Cardiac muscle cell (in vitro differentiated cells and primary cell): ENCODE measurements around the gene SLC51B. TPM values are rescaled to one million over a fixed set of nuclear protein-coding genes. Genes with fewer than 3 reads are reported as not detected.

Experiments used
- DNase-seq, 2 donors: peaks; one replicate each; pipeline versions ENCODE4 v3.0.0 to v3.0.0-alpha.2; 2010 to 2017; ENCODE audit warnings: low read depth in 1 of 2, low spot score in 1 of 2
- H3K27ac ChIP-seq: fragments of 200-600 bp; sonication (generic); 2 replicates; pipeline ENCODE4 v1.5.1; 2016
- H3K27me3 ChIP-seq: fragments of 200-600 bp; sonication (generic); 2 replicates; pipeline ENCODE4 v1.6.0; 2016; ENCODE audit warnings: control low read depth
- H3K36me3 ChIP-seq: fragments of 200-600 bp; sonication (generic); 2 replicates; pipeline ENCODE4 v1.5.1; 2016; ENCODE audit warnings: control low read depth
- H3K4me1 ChIP-seq: fragments of 200-600 bp; sonication (generic); 2 replicates; pipeline ENCODE4 v1.8.1; 2017; ENCODE audit warnings: low read depth, mild to moderate bottlenecking, mixed run types
- H3K4me3 ChIP-seq: fragments of 200-600 bp; sonication (generic); 2 replicates; pipeline ENCODE4 v1.5.1; 2016; ENCODE audit warnings: mild to moderate bottlenecking
- H3K9me3 ChIP-seq: fragments of 200-600 bp; sonication (generic); 2 replicates; pipeline ENCODE4 v1.5.1; 2017; ENCODE audit warnings: low read depth, mild to moderate bottlenecking, control low read depth
- polyA plus RNA-seq: library from polyadenylated mRNA; unstranded; fragments of >200 nt; fragmentation: Nextera tagmentation; extraction: Ambion mirVana; gene quantifications from 2 replicates; pipeline ENCODE4 v1.2.1, GENCODE V29; 2016
- total RNA-seq: library from RNA; depleted of rRNA; stranded (reverse); fragments of >200 nt; gene quantifications from 2 replicates; pipeline ENCODE4 v1.2.3, GENCODE V29; 2016
- TF ChIP-seq, protein P1 (sequence below): IDR thresholded peaks from 2 replicates; pipeline ENCODE4 v1.5.1; 2012; ENCODE audit warnings: low read depth, mild to moderate bottlenecking, low read length

SLC51B gene
- total and polyA plus RNA-seq, 2 experiments from 2014 or later: not detected

DNA sequence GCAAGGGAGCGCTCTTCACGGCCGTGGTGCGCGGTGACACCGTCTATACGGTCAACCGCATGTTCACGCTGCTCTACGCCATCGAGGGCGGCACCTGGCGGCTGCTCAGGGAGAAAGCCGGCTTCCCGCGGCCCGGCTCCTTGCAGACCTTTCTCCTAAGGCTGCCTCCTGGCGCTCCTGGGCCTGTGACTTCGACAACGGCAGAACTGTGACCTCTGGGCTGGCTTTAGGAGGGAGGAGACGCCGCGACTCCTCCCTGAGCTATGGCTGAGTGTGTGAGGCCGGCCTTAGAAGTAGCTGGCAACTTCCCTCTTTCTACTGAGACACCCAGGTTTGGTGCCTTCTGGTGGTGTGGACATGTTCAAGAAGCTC, 32.8 kb downstream of the SLC51B start:
- peak; percentile 31 to 75 for DNase-seq
- H3K9me3 ChIP-seq: no peaks in the 10 kb centered on the region
- H3K27me3 ChIP-seq: no peaks in the 10 kb centered on the region
- no peaks in the 10 kb centered on the region for H3K36me3 ChIP-seq
- TF ChIP-seq, protein P1, sequence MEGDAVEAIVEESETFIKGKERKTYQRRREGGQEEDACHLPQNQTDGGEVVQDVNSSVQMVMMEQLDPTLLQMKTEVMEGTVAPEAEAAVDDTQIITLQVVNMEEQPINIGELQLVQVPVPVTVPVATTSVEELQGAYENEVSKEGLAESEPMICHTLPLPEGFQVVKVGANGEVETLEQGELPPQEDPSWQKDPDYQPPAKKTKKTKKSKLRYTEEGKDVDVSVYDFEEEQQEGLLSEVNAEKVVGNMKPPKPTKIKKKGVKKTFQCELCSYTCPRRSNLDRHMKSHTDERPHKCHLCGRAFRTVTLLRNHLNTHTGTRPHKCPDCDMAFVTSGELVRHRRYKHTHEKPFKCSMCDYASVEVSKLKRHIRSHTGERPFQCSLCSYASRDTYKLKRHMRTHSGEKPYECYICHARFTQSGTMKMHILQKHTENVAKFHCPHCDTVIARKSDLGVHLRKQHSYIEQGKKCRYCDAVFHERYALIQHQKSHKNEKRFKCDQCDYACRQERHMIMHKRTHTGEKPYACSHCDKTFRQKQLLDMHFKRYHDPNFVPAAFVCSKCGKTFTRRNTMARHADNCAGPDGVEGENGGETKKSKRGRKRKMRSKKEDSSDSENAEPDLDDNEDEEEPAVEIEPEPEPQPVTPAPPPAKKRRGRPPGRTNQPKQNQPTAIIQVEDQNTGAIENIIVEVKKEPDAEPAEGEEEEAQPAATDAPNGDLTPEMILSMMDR: peak; percentile 69
- H3K4me1 ChIP-seq: peaks cover 36% of the 10 kb centered on the region
- H3K4me3 ChIP-seq: no peak overlapping the region
- H3K27ac ChIP-seq: no peak overlapping the region

DNA sequence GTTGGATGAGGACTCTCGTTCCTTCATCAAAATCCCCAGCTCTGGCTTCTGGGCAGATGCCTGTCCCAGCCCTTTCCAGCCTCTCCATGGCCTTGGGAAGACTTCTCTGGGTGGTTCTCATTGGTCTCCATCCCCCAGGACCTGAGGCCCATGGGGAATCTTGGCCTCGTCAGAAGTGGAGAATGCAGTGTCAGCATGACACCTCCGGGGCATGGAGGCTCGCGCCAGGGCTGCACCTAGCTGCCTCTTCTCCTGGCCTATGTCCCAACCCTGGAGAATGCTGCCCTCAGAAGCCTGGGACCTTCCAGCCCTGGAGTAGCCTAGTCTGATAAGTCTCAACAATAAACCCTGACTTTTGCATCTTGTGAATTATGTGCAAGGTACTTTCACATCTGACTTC, 34.4 kb downstream of the SLC51B start:
- no peaks in the 10 kb centered on the region for H3K9me3 ChIP-seq
- TF ChIP-seq, protein P1: no peak
- no peak for DNase-seq
- no peaks in the 10 kb centered on the region for H3K27me3 ChIP-seq
- H3K4me1 ChIP-seq: peaks cover 42% of the 10 kb centered on the region
- no peaks in the 10 kb centered on the region for H3K36me3 ChIP-seq
- no peak overlapping the region for H3K27ac ChIP-seq
- H3K4me3 ChIP-seq: no peak overlapping the region

DNA sequence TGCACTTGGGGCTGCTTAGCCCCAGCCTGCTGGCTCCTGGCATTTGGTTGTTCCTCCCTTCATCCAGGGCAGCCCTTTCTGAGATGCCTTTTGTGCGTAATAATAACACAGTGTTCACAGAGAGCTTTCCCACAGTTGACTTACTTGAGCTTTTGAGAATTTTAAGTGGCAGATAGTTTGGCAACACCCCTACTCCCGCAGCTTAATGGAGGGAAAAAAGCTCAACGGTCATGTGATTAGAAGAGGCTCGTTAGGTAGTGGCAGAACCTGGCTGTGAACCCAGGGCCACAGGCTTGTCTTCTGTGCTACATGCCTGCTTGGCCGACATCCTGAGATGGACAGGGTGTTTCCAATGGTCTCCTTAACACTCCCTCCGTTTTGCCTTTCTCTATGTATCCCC, 36.1 kb downstream of the SLC51B start:
- TF ChIP-seq, protein P1: no peak
- Histone ChIP-seq H3K4me3 (no peak overlapping the region), H3K9me3 (no peaks in the 10 kb centered on the region), H3K27ac (peak overlapping the region; percentile 58), H3K27me3 (no peaks in the 10 kb centered on the region), H3K4me1 (peaks cover 44% of the 10 kb centered on the region), H3K36me3 (no peaks in the 10 kb centered on the region)
- DNase-seq: peak in 1 of 2 donors; percentile 75

DNA sequence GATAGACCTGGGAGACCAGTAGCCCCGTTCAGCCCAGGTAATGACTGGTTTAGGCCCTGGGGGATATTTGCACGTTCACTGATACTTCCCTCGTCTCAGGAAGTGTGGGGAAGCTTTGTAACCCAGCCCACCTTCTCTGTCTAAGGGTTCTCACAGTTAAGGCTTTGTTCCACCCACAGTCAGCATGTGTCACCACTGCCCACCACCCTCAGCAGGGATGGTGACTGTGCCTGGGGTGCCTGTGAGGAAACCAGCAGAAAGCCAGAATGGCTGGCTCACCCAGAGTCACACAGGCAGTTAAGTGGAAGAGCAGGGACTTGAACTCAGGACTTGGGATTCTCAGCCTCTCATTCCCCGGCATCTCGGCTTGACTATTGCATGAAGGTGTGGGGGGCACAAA, 36.6 kb downstream of the SLC51B start:
- H3K4me3 ChIP-seq: no peak overlapping the region
- no peaks in the 10 kb centered on the region for H3K9me3 ChIP-seq
- TF ChIP-seq, protein P1: no peak
- no peak for DNase-seq
- H3K27me3 ChIP-seq: no peaks in the 10 kb centered on the region
- H3K27ac ChIP-seq: peak overlapping the region; percentile 58
- peaks cover 39% of the 10 kb centered on the region for H3K4me1 ChIP-seq
- H3K36me3 ChIP-seq: no peaks in the 10 kb centered on the region

DNA sequence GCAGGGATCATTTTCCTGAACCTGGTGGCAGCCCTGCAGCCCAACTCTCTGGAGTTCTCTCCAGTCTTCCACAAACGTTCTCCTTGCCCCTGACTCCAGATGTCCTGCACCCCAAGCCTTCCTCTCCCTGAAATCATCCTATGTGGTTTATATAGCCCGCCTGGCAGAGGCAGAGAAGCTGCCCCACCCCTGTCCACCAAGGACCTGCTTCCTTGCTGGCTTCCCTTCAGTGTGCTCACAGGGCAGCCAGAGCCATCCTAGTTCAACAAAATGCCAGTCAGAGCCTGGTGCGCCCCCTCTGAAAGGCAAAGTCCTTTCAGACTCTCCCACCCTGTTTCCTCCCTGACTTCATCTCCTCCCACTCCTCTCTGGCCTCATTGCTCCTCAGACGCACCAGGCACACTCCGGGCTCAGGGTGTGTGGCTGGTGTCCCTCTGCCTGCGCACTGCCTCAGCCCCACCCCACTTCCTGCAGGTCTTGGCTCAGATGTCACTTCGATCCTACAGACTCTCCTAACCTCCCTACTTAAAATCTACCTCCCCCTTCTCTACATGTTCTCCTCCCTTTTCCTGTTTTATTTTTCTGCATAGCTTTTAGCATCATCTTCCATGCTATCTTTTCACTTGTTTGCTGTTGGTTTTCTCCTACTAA, 37.2 kb downstream of the SLC51B start:
- H3K27ac ChIP-seq: peak overlapping the region; percentile 58
- TF ChIP-seq, protein P1: no peak
- no peaks in the 10 kb centered on the region for H3K27me3 ChIP-seq
- no peaks in the 10 kb centered on the region for H3K9me3 ChIP-seq
- no peak overlapping the region for H3K4me3 ChIP-seq
- peaks cover 37% of the 10 kb centered on the region for H3K4me1 ChIP-seq
- no peaks in the 10 kb centered on the region for H3K36me3 ChIP-seq
- peak in 1 of 2 donors; percentile 45 for DNase-seq

DNA sequence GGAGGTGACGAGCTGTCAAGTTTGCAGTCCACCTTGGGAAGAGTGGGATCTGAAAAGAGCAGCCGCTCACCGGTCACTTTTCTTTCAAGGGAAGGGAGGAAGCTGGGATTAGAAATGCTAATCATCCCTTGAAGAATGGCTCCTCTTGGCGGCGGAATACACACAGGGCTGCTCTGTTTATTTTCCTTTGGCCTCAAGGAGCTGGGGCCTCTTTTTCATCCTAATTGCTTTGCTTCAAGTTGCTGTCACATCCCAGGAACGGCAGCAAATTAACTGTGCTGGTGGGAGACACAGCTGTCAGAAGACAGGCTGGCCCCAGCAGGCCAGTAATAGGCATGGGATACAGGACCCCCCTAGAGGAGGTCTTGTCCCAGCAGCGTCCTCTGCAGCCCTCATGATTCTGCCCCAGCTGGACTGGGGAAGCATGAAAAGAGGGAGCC, 38.1 kb downstream of the SLC51B start:
- Histone ChIP-seq H3K36me3 (no peaks in the 10 kb centered on the region), H3K27me3 (no peaks in the 10 kb centered on the region), H3K4me1 (peaks cover 37% of the 10 kb centered on the region), H3K27ac (peak overlapping the region; percentile 58), H3K9me3 (no peaks in the 10 kb centered on the region), H3K4me3 (no peak overlapping the region)
- TF ChIP-seq, protein P1: peak; percentile 41
- DNase-seq: peak; percentile 58 to 64
